ENCODE measurements around the gene RNU1-4.
"Not testable (repeated sequence)": the region's sequence is repeated elsewhere in the genome, so short reads cannot be mapped to it uniquely, and the experiment has no call there.

Gene RNU1-4

DNA sequence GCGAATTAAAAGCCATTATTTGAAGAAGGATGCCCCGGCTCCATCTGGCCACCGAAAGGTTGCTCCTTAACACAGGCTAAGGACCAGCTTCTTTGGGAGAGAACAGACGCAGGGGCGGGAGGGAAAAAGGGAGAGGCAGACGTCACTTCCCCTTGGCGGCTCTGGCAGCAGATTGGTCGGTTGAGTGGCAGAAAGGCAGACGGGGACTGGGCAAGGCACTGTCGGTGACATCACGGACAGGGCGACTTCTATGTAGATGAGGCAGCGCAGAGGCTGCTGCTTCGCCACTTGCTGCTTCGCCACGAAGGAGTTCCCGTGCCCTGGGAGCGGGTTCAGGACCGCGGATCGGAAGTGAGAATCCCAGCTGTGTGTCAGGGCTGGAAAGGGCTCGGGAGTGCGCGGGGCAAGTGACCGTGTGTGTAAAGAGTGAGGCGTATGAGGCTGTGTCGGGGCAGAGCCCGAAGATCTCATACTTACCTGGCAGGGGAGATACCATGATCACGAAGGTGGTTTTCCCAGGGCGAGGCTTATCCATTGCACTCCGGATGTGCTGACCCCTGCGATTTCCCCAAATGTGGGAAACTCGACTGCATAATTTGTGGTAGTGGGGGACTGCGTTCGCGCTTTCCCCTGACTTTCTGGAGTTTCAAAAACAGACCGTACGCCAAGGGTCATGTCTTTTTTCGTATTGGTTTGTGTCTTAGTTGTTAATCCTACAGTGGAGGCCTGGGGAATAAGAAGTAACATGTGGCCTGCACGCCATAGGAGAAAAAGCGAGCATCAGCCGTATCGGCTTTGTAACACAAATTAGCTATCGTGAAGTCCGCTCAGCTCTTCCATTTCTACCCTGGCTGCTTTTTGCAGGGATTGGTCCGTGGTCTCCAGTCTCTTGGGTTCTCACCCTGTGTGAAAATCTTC is at the start of gene RNU1-4:
TSS of gene RNU1-4 (plus strand) at position 470 of the 918 bp plus-strand sequence.
- DNase-seq, result not testable (repeated sequence)

DNA sequence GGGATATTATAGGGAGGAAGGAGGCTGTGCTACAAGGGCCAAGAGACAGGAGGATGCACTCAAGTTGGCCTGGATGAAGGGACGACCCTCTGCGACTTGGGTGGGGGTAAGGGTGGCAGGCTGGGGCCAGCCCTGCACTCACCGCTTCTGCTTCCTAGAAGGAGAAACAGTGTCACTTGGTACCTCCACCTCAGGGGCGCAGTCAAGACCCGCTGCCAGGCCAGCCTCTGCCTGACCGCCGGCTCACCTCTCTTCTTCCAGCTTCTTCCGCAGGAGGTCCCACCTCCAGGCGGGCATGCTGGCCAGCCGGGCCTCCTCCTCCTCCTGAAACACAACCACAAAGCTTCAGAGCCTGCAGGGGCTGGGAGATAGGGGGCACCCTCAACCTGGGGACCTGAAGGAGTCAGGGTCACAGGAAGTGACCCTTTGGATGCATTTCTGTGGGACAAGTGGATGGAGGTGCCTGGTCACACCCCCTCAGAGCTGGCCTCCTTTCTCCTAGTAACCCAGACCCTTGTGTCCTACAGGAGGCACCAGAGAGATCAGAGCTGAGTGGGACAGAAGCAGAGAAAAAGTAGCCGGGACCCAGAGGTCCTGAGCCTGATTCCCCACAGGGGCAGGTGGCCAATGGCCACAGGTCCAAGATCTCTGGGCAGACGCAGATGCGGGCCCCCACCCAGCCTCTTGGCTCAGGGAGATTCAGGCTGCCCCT is 49.2 kb upstream of the RNU1-4 start:
- DNase-seq, result not testable (repeated sequence)

DNA sequence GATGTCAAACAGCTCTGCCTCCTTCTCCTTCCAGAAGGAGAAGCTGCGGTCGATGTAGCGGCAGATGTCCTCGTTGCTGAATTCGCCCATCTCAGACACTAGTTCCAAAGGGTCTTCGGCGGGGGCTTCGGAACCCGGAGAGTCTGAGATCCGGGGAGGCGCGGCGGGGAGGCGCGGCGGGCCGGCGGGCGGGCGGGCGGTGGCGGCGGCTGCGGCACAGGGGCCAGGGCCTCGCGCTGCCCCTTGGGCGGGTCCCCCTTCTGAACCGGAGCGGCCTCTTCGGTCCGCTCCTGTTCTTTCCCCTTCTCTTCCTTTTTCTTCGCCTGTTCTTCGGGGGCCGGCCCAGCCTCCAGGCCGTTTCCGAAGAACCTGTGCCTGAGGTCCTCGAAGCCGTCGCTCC is 48.0 kb upstream of the RNU1-4 start:
- not testable (repeated sequence) for DNase-seq

DNA sequence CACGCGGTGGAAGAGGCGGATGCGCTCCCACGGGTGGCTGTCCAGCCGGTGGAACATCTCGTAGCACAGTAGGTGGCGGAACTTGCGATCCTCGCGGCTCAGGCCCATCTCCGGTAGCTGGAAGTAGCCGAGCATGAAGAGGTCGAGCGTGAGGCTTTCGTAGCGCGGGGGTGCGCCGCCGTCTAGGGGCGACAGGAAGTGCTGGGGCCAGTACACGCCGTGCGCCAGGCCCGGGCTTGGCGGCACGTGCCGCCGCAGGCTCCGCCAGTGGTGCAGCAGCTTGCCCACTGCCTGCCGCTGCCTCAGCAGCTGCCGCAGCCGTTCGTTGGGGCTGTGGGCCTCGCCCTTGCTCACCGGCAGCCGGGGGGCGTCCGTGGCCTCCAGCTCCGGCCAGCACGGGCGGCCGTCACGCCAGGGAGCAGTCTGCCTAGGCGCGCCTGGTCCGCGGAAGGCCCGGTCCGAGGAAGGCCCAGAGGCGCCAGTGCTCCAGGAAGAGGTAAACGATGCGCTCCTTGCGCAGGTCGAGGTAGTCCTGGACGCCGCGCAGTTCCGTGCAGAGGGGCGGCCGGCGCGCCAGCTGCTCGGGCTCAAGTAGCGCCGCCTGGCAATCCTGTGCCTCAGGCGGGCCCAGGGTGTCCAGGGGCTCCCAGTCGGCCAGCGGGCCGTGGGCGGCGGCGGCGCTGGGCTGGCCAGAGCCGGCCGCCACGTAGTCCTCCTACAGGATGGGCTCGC is 47.4 kb upstream of the RNU1-4 start:
- not testable (repeated sequence) for DNase-seq

DNA sequence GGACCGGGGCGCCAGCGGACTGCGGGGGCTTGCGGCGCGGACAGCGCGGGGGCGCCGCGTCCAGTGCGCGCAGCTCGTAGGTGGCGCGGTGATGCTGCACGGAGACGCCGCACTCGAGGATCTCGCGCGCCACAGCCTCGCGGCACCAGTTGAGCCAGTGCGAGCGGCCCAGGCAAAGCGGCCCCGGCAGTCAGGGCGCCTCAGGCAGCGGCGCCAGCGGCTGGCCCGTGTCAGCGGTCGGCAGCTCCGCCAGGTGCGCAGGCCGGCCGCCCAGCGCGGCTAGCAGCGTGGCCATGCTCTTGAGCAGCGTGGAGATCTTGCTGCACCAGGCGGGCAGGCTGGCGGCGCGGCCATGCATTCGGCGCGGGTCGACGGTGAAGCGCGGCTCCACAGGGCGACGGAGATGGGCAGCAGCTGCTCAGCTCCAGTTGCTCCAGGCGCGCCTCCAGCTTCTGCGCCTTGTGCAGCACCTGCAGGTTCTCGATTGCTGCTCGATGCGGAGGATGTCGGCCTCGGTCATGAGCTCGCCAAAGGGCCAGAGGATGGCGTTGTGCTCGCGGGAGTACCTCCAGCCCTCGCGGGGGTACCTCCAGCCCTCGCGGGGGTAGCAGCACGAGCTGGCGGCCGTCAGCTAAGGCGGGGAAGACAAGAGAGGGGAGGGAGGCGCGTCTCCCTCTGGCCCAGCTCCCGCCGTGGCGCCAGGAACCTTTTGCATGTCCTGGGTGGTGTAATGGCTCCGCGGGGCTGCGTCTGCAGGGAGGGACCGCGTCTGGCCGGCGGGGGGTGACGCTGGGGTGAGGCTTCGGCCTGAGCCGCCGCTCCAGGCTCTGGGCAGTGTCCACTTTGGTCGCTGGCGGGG is 46.6 kb upstream of the RNU1-4 start:
- DNase-seq, result not testable (repeated sequence)

DNA sequence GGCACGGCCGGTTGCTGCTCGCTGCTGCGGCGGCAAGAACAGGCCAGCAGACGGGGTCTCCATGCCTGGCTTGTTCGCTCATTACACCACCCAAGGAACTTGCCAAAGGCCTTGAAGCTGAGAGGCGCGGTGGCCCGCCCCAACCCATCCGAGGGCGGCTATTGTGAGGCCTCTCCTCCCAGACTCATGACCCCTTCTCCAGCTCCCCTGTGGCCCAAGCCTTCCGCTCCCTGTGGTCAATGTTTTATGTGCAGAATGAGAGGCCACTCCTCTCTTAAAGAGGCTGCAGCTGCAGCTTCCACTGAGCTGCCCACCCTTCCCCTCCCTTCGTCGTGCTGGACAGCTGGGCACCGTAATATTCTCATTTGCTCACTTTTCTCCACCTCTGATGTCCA is 46.0 kb upstream of the RNU1-4 start:
- not testable (repeated sequence) for DNase-seq

DNA sequence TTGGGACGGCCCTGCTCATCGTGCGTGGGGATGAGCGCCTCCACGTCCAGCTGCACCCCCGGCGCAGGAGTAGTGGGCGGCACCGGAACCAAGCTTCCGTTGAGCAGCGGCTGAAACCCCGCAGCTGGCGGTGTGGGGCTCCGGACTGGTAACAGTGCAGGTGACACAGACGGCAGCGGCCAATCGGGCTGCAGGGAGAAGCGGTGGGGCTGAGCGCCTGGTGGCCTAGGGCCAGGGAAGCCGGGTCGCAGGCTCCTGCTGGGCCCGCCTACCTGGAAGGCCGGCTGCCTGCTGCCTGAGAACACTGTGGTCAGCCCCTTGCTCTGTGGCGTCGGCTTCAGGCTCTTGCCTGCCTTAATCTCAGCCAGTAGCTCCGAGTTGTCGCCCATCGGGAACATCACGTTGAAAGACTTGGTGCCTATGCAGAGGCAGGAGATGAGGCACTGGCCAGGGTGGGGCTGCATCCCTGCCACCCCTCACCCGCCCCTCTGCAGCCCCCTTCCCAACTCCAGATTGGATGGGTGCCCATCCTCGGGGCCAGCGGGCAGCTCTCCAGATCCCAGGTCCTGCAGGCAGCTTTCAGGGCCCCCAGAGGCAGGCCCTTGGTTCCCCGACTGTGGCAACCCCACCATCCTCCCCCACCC is 43.7 kb upstream of the RNU1-4 start:
- not testable (repeated sequence) for DNase-seq

DNA sequence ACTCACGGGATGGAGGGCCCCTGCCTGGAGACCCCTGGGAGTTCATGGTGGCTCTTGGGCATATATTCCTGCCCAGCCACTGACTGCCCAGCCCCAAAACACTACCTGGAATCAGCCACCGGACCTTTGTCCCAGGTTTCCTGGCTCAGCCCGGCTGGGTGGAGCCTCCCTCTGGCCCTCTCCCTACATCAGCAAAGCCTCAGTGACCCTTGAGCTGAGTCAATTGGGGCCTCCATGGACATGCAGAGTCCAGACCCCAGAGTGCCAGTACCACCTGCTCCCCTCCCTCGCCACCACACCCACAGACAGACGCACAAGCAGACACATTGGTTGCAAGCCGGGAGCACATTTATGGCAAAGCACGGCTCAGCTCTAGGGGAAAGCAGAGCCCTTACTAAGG is 43.2 kb upstream of the RNU1-4 start:
- DNase-seq, result not testable (repeated sequence)

DNA sequence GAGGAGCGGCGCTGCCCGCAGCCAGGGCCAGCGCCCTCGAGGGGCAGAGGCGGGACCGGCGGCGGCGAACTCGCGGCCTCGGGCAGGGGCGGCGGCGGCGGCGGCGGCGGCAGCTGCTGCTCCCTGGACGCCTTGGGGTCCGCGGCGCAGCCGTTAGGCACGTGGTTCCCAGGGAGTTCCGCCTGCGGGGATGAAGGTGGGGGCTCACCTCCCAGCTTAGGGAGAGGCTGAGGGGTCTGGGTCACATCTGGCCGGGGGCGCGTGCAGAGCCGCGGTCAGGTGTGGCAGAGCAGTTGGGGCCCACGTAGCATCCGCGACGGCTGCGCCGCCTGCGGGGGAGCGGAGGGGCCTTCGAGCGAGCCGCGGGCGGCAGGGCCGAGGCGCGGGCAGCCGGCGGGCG is 40.9 kb upstream of the RNU1-4 start:
- not testable (repeated sequence) for DNase-seq

DNA sequence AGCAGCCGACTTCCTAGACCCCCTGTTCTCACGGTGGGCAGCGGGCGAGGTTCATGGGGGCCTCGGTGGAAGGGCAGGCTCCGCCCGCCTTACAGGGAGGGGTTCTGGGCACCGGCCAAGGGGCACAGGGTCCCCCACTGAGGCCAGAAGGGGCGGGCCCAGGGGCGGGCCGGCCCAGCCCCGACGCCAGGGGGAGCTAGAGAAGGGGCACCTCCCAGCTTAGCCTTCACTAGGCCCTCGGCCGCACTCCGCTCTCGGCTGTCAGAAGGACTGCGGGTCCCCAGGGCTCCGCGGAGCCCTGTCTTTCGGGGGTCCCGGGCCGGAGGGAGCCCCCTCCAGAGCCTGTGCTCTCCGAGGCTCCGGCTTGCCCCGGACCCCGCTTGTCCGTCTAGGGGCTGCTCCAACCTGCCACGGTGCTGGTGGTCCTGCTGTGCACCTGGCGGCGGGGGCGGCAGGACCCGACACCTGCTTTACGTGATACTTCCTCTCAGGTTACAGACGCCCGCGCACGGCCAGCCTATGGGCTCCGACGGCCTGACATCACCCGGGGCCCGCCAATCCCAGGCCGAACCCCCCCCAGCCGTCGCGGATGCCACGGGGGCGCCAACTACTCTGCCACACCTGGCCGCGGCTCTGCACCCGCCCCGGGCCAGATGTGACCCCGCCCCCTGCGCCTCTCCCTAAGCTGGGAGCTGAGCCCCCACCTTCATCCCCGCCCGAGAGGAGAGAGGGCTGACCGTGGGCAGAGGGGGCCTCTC is 40.0 kb upstream of the RNU1-4 start:
- not testable (repeated sequence) for DNase-seq

DNA sequence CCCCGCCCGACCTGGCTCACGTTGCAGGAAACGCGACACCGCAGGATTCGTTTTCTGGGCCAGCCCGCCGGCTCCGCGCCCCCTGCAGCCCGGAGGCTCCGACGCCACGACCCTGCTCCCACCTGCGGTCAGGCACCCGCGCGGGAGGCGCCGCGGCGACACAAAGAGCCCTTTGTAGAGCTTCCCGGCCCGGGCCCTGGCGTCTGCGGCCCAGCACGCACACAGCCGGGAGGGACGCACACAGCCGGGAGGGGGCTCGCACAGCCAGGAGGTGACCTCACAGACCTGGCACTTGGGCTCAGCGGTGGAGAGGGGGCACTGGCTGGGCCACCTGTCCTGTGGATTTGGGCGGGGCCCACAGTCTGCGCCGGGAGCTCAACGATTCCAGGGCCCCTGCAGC is 39.1 kb upstream of the RNU1-4 start:
- not testable (repeated sequence) for DNase-seq

DNA sequence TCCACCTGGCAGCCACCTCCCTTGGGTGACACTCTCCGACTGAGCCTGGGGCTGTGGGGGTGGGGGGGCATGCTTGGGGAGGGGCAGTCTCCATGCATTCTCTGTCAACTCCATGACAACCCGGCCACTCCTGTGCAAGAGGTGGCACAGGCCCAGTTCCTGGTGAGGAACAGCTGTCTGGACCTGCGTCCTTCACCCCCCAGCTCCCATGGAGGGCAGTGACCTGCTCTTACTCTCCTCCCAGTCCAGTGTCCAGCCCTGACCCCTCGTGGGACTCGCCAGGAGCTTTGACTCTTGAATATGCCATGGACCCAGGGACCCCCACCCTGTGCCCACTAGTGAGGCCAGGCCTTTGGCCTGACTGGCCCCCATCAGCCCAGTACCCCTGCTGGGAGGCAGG is 38.0 kb upstream of the RNU1-4 start:
- not testable (repeated sequence) for DNase-seq

DNA sequence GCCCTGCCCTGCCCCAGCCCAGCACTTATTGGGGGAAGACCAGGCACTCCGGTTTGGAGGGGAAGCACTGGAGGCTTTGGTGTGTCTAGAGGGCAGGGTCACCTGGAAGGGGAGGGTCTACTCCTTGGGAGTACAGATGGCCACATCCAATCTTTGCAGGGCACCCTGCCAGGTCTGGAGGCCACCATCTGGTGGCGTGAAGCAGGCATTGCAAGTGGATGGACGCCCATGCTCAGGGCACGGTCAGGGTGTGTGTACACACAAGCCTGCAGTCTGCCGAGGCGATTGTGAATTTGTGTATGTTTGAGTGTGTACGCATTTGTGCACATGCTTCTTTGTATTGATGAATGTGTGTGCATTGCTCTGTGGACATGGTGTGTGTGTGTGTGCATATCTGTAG is 37.2 kb upstream of the RNU1-4 start:
- DNase-seq, result not testable (repeated sequence)

DNA sequence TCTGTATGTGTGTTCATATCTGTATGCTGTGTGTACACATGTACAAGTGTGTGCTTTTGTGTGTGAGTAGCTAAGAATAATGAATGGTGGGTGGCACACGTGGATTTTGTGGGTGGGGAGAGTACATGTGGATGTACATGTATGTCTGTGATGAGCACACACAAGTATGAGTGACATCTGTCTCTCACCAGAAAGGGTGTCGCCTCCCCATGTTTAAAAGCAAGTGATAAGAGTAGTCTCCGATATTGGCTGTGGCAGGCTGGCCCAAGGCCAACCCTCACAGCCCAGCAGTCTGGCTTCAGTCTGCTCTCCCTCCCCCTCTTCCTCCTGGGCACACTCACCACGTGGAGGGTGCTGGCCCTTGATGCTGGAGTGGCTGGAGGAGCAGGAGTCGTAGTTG is 36.7 kb upstream of the RNU1-4 start:
- DNase-seq, result not testable (repeated sequence)

DNA sequence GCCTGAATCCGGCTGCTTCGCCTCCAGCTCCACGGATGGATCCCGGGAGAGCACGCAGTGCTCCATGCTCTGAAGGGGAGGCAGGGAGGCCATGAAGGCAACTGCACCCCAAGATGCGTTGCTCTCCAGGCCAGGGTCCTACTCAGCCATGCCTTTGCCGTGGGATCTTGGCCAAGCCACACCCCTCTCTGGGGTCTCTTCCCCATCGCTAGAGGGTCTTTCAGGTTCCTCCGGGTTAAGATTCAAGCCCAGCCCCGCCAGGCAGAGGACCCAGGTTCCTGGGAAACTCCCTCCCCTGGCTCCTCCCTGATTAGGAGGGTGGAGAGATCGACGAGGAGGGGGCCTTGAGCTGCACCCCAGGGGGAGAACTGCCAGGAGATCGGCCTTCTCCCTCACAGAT is 36.2 kb upstream of the RNU1-4 start:
- not testable (repeated sequence) for DNase-seq

DNA sequence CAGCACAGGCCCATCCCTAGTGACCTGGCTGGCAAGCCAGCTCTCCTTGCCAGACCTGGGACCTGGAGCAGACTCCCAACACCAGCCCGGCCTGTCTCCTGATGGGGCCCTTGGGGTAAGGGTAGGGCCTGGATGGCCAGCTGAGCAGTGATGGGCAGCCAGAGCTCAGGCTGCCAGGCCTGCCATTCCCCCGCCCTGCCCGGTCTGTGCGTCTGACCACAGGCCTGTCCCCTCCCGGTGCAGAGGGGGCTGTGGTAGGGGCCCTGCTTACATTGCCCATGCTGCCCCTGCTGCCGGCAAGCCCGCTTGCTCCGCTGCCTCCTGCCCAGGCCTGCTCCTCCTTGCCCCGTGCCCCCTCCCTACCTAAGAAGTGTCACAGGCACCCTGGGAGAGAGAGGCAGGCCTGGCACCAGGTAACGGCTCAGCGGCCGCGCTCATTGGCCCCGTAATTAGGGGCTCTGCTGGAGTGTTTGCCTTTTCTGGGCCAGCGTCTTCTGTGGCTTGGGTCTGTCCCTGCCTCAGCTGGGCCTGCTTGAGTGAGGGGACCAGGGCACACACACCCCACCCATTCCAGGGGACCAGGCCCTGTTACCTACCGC is 35.7 kb upstream of the RNU1-4 start:
- DNase-seq, result peak; percentile 27

DNA sequence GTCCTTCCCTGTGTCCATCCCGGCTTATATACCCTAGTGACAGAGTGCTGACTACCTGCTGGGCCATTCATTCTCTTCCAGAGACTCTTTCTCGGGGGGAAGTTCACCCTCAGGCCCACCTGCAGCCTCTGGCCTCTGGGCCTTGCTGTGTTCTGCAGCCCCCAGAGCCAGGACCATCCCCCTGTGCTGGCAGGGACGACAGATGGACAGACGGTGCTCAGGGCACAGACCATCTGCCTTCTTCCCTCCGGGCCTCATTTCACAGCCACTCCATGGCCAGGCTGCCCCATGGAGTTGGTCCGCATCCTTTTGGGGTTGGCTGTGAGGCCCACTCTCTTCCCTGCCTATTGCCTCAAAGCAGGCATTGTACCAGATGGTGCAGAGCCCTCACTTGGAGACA is 34.0 kb upstream of the RNU1-4 start:
- DNase-seq, result not testable (repeated sequence)

DNA sequence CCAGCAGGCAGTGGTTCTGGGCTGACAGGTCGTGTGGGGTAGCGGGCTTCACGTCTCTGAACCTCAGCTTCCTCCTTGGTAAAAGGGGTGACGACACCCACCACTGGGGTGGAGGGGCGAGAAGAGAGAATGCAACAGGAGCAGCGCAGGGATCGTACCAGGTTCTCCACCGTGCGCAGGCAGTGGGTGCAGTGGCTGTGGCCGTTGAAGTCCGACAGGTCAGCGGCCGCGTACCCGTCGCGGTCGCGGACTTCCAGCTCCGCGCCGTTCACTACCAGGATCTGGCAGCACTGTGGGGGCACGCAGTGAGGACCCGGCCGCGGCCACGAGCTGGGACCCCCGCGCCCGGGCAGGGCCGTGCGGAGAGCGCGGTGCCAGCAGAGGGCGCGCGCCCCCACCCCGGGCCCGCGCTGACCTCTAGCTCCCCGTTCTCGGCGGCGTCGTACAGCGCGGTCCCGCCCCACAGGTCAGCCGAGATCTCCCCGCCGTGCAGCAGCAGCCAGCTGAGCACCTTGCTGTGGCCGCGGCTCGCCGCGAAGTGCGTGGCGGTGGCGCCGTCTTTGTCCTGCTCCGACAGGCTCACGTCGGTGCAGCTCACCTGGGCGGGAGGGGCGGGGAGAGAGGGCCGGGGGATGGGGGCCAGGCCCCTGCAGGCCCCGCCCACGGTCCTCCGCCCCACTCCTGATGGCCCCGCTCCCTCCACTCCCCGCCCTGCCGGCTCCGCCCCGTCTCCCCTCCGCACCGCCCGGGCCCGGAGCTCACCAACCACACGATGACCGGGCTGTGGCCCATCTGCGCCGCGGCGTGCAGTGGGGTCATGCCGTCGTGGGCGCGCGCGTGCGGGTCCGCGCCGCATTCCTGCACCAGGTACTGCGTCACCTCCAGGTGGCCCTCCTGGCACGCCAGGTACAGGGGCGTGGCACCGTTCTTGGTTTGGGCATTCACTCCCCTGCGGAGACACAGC is 32.9 kb upstream of the RNU1-4 start:
- not testable (repeated sequence) for DNase-seq

DNA sequence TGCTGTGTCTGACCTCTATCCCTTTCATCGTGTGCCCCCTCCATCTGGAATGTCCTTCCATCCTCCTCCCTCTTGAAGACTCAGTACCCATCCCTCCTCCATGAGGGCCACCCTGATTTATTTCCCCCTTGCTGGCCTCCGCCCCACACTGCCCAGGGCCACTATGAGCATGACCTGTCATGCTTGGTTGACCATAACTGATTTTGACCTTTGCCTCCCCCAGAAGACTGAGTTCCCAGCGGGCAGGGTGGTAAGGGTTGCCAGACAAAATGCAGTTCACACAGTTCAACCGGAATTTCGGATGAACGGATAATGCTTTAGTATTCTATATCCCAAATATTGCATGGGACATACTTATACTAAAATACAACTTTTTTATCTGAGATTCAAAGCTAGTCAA is 31.6 kb upstream of the RNU1-4 start:
- DNase-seq, result not testable (repeated sequence)
